HG03520 (cell line): ENCODE results near the gene RAET1G.
"Not testable (repeated sequence)": the region's sequence is repeated elsewhere in the genome, so short reads cannot be mapped to it uniquely, and the experiment has no call there.

ENCODE experiments used
- ATAC-seq: cut with Tn5 transposase; IDR thresholded peaks from one replicate; pipeline ENCODE4 v1.9.1; 2021; ENCODE audit warnings: mild to moderate bottlenecking, moderate library complexity; ENCODE audit not compliant: unreplicated experiment

The RAET1G gene

DNA sequence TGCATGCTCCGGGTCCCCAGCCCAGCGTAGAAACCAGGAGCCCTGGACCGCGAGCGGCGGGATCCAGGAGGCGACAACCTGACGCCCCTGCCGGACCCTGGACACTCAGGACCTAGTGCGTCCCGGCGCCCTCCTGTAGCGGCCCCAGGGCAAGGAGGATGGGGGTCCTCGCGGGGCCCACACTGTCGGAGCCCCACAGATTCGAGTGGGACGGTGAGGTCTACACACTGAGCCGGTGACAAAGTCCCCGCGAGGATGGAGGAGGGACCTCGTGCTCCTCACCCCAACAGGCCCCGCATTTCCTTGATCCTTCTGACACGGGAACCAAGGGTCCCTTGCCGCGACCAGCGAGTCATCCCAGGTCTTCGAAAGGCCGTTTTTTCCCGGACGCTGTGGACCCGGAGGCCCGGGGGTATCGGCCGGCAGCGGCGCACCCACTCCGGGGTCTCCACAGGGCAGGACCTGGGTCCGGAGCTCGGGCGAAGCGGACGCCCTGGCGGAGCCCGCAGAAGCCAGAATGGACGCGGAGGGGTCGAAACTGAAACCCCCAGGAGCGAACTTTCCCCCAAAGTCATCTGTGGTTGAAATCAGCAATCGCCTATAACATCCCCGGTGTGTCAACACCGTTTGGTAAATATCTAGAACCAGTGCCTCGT lies 31.5 kb upstream of the RAET1G start:
- ATAC-seq, result not testable (repeated sequence)

DNA sequence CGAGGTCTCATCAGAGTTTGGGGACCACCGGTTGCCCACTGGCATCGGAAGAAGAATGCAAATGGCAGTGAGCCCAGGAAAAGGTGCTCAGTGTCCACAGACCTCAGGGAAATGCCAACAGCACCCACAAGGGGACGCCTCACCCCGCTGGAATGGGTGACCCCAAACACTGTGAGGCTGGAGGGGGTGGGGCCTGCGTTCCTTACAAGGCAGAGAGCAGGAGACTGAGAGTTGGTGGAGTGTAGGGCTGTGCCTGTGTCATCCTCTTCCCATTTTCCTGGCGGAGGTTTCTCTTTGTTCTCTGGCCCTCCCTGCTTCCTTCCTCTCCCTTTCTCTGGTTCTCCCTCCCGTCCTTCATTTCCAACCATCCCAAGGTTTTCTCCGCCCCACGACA lies 31.0 kb upstream of the RAET1G start:
- not testable (repeated sequence) for ATAC-seq

DNA sequence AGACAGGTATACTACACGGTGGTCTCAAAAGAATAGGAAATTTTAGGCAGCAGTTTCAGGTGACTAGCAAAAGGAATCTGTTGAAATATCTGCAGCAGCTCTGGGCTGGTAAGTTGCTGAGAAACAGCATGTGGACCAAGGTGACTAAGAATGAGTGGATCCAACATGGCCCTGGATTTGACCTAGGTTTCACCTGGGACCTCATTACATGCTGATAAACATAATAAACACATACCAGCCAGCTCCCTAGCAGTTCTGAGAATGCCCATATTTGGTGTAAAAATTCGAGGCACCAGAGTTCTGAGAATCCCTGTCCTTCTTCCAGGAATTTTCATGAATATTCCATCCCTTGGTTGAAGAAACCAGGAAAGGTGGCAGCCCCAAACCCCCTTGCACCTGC lies 30.5 kb upstream of the RAET1G start:
- not testable (repeated sequence) for ATAC-seq

DNA sequence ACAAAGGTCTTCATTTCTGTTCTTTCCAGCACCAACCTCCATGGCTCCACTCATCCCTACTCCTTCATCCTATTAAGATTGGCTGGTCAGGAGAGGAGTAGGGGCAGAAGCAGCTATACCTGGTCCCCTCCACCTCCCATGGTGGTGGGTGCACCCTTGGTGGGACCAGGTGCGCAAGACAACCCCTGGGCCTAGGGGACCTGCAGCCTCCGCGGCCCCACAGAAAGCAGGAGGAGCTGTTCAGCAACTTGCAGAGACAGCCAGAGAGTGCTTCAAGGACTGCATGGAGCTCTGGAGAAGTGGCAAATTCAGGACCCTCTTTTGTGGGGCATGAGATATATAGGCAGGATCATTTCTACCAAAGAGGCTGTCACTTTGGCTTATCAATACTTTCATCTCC lies 28.7 kb upstream of the RAET1G start:
- no peak for ATAC-seq

DNA sequence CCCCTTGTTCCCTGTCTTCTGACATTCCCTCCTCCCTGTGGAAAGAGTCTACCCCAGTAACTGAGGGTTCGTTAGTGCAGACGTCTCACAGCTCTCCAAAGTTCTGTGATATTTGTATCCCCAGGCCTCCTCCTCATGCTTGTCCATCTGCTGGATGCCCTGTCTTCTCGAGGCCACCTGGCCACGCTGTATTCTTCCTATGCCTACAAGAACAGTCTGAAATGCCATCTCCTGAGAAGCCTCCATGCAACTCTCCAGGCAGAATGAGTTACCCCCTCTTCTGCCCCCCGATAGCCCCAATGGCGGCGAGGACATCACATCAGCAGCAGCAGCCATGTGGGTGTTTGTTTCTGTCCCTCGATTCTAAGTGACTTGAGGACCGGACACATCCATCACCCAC lies 28.2 kb upstream of the RAET1G start:
- ATAC-seq, result no peak

DNA sequence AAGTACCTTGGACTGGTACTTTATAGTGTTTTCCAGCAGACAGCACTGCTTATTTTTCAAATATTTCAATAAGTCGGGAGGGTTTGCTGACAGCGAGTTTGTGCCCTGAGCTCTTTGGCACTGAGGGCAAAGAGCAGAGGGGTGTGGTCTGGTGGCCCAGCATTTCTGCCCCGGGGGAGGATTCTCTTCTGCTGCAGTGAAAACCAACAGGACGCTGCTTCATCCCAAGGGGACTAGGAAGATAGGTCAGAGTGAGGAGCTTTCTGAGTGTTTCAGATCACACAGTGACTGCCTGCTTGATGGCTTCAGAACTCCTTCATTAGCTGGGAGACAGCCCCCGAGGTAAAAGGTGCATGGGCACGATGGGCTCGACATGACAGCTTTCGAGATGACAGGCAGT lies 27.5 kb upstream of the RAET1G start:
- no peak for ATAC-seq

DNA sequence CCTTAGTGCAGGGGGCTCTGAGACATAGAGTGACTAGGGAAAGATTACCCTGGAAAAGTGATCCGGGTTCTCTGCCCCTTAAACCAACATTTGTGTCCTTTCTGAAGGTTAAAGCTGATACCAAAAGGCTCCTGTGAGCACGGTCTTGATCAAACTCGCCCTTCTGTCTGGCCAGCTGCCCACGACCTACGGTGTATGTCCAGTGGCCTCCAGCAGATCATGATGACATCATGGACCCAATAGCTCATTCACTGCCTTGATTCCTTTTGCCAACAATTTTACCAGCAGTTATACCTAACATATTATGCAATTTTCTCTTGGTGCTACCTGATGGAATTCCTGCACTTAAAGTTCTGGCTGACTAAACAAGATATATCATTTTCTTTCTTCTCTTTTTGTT lies 25.7 kb upstream of the RAET1G start:
- ATAC-seq, result no peak

DNA sequence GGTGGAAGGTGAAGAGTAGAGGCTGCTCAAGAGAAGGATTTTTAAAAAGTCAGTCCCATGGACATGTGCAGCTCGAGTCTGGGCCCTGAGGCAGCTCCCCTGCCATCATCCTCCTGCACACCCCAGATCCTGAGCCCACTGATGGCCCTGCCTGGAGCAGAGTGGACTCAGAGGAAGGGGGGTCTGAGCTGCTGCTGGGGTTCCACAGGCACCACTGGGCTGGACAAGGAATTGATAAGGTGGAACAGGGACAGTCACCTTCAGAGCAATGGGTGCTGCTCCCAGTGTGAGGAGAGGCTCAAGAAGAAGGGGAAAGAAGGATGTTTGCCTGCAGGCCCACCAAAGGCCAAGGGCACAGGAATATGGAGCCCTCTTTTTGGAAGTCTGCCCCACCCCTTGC lies 25.1 kb upstream of the RAET1G start:
- ATAC-seq, result no peak

DNA sequence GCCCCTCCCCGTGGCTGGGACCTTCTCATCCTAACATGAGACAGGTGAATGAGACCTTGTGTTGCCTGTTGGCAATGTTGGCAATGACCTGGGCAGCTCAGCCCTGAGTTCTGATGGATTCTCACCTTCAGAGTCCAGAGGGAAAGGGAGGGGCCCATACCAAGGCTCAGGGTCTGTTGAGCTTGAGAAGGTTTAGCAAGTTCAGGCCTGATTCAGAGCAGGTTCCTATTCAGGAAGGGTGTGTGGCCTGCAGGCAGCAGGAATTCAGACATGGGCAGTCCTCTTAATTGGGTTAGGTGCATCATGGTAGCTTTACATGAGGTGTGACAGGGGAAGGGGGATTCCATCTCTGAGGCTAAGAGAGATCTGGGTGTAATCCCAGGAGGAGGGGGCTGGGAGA lies 24.6 kb upstream of the RAET1G start:
- not testable (repeated sequence) for ATAC-seq

DNA sequence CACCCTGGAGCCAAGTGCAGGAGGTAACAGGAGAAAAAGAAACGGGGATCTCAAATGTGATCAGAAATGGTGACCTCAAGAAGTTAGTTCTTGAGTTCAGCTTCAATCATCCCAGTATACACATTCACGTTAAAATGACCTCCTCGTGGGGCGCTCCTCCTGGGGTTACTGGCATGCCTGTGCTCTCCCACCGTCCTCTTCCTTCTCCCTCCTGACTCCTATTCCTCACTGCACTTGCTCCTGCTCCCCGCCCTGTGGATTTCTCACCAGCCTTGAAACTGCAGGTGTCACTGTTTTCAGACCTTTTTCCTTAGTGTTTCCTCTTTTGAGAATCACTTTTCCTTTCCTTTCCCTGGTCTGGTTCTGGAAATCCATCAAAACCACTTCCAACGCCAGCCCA lies 23.7 kb upstream of the RAET1G start:
- not testable (repeated sequence) for ATAC-seq

DNA sequence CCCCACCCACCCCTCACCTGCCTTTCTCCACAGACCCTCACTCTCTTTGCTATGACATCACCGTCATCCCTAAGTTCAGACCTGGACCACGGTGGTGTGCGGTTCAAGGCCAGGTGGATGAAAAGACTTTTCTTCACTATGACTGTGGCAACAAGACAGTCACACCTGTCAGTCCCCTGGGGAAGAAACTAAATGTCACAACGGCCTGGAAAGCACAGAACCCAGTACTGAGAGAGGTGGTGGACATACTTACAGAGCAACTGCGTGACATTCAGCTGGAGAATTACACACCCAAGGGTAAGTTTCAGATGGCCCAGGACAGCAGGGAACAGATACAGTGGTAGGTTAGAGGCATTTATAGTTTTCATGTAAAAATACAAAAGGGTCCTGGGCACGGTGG lies 22.4 kb upstream of the RAET1G start:
- not testable (repeated sequence) for ATAC-seq

DNA sequence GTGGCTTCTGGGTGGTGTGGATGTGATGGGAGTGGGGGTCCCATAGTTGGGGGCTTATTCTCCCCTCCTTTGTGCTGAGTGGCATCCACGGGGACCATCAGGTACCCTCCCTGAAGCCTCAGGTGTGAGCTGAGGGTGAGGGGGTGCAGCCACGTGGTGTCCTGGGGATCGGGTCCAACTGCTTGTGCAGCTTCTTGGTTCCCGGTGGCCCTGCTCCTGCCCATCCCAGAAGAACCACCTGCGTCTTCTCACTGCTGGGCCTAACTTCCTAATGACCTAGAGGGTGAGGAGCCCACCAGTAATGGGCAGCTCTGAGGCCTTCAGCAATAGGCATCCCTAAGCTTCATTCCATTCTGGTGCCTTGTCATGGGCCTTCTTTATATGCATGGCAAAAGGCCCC lies 20.4 kb upstream of the RAET1G start:
- ATAC-seq, result not testable (repeated sequence)

DNA sequence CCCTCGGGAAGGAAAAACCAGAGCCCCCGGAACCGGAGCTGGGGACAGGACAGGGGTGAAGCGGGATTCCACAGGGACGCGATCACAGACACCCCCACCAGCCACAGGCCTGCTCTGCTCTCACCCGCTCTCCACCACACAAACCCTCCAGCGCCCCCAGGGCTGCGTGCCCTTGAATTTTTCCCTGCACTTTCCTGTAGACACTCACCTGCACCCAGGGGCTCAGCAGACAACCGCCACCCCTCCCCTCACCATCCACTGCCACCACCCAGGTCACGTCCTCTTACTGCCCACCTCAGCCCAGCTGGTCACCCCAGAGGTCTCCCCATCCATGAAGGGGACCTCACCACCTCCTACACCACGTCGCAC lies 19.5 kb upstream of the RAET1G start:
- no peak for ATAC-seq

DNA sequence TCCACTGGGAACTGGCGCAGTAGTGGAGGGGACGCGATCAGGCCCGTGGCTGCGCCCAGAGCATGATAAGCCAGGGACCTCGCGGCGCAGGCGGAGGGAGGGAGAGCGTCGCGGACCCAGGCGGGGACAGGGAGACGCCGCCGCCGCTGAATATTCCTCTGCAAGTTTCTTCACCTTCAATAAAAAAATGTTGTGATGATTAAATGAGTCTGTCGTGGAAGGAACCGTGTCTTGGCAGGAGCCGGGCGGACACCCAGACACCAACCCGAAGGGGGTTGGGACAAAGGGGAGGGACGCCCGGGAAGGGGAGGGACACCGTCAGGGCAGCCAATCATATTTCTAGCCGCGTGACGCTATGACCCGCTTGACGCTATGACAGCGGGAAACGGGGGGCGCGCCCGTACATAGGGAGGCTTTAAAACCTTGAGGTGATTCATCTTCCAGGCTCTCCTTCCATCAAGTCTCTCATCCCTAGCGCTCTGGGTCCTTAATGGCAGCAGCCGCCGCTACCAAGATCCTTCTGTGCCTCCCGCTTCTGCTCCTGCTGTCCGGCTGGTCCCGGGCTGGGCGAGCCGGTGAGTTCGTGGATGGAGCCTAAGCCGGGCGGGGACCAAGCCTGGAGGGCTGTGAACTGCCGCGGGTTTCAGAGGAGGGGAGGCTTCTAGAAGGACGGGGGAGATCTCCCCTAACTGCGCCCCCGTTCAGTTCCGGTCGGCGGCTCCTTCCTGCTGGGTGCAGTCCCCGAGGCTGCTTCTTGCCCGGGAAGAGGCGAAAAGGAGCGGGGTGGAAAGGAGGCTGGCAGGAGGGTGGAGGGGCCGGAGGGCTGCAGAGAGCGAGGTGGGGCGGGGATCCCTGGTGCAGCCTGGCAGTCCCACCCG lies 18.9 kb upstream of the RAET1G start, which contains the start of gene ULBP2:
TSS of gene ULBP2 (plus strand) at position 432 of the 878 bp plus-strand sequence. CDS start at position 491, 59 bp downstream.
- peak; percentile 35 for ATAC-seq

DNA sequence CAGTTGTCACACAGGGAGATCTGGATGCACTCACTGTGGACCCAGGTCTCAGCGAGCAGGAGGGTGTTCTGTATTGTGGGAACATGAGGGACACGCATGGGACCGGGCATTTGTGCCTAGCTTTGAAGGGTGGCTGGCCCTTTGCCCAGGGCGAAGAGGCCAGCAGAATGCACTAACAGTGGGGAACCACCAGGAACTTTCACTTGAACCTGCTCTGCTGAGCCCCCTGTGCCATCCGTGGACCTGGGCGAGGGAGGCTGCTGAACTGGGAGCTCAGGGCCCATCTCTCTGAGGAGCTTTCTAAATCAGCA lies 17.7 kb upstream of the RAET1G start:
- no peak for ATAC-seq

DNA sequence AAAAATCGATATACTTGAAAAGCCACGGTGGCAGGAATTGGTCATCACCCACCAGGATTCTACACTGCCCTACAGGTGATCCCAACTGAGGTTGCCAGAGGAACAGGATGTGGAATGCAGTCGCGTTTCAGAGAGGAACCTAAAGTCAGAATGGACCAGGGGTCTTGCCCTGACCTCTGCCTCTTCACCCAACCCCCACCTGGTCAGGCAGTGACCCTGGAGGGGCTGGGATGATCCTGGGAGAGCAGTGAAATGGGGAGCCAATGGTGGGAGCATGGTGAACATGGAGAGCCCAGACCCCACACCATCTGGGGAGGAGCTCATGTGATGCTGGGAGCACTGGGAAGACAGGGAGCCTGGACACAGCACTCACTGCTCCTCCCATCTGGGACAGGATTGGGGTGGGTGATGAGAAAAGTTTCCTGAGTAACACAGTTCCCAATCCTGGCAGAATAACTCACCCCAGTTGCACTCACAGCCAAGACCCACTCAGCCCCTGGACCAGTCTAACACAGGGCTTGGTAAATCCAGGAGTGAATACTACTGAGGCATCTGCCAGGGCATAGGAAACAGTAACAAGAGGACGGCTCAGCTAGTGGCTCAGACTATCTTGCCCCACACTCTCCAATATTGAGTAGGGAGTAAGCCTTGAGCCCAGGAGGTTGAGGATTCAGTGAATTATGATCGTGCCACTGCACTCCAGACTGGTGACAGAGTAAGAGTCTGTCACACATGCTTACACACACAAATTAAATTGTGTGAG lies 17.2 kb upstream of the RAET1G start:
- ATAC-seq, result no peak

DNA sequence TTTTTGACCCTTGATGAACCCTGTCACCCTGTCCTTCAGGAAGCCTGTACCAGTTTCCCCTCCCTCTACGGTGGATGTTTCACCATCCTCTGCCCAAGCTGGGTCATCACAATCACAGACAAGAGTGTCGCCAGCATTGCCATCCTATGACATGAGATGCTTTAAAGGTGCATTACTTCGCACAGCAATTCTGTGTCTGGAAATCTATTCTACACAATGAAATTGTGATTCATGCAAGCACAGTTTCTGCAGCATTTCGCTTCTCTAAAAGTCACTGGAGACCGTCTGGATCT lies 16.4 kb upstream of the RAET1G start:
- no peak for ATAC-seq

DNA sequence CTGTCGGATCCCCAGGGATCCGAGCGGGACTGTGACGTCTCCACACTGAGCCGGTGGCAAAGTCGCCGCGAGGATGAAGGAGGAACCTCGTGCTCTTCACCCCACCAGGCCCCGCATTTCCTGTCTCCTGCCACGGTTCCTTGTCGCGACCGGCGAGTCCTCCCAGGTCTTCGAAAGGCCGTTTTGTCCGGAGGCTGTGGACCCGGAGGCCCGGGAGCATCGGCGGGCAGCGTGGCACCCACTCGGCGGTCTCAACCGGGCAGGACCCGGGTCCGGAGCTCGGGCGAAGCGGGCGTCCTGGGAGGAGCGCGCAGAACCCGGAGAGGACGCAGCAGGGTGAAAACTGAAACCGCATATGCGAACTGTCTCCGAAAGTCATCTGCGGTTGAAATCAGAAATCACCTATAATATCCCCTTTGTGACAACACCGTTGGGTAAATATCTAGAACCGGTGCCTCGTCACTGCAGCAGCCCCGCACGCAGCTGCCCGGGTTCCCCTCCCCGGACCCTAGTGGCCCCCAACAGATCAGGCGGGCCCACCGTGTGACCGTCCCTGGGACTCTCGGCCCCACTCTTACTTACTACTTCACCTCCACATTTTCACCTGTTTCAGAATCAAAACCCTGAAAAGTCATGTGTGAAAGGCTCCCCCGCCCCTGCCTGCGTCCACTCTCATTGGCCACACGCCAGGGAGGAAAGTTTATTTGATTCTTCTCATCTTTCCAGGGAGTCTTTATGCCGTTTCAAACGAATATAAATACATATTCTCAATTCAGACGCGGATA lies 15.8 kb upstream of the RAET1G start:
- ATAC-seq, result peak; percentile 77

DNA sequence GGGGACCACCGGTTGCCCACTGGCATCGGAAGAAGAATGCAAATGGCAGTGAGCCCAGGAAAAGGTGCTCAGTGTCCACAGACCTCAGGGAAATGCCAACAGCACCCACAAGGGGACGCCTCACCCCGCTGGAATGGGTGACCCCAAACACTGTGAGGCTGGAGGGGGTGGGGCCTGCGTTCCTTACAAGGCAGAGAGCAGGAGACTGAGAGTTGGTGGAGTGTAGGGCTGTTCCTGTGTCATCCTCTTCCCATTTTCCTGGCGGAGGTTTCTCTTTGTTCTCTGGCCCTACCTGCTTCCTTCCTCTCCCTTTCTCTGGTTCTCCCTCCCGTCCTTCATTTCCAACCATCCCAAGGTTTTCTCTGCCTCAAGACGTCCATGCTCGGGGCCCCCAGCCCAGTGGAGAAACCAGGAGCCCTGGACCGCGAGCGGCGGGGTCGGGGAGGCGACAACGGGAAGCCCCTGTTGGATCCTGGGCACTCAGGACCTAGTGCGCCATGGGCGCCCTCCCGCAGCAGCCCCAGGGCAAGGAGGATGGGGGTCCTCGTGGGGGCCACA lies 15.2 kb upstream of the RAET1G start:
- not testable (repeated sequence) for ATAC-seq

DNA sequence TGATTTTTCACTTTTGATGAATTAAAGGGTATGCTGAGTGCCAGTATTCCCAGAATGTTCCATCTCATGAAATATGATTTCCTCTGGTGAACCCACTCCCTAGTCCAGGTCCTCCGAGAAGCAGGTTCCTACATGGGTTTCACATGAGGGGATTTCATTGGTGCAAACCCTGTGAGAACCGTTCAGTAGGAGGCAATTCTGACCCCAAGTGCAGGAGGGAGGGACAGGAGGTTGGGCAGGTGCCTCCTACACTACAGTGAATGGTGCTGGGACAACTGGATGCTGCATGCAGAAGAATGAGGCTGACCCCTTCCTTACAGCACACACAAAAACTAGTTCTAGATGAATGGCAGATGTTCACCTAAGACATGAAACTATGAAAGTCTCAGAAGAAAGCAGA lies 13.8 kb upstream of the RAET1G start:
- ATAC-seq, result no peak

DNA sequence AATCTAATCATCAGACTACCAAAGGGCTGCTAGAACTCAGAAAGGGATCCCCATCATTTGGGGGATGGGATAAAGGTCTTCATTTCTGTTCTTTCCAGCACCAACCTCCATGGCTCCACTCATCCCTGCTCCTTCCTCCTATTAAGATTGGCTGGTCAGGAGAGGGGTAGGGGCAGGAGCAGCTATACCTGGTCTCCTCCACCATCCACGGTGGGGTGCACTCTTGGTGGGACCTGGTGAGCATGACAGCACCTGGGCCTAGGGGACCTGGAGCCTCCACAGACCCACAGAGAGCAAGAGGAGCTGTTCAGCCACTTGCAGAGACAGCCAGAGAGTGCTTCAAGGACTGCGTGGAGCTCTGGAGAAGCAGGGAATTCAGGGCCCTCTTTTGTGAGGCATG lies 12.7 kb upstream of the RAET1G start:
- no peak for ATAC-seq
